HEK293T (cell line): ENCODE measurements around the gene PLPP7.

Experiments
- ARNT ChIP-seq: fragments of 450-650 bp; IDR thresholded peaks from 2 replicates; pipeline ENCODE4 v1.6.1; 2017; ENCODE audit warnings: mild to moderate bottlenecking
- BHLHE40 ChIP-seq: fragments of 450-650 bp; IDR thresholded peaks from 2 replicates; pipeline ENCODE4 v1.6.1; 2016; ENCODE audit warnings: mild to moderate bottlenecking, moderate library complexity, borderline replicate concordance
- CTBP1 ChIP-seq: fragments of 450-650 bp; IDR thresholded peaks from 2 replicates; pipeline ENCODE4 v1.6.1; 2016; ENCODE audit warnings: borderline replicate concordance
- ELF4 ChIP-seq: fragments of 450-650 bp; IDR thresholded peaks from 2 replicates; pipeline ENCODE4 v1.6.1; 2017; ENCODE audit warnings: antibody characterized with exemption
- FOXK2 ChIP-seq: fragments of 450-650 bp; IDR thresholded peaks from 2 replicates; pipeline ENCODE4 v1.6.1; 2016; ENCODE audit warnings: mild to moderate bottlenecking
- HDGF ChIP-seq: fragments of 450-650 bp; IDR thresholded peaks from 2 replicates; pipeline ENCODE4 v1.6.1; 2017; ENCODE audit warnings: antibody characterized with exemption, borderline replicate concordance
- NFRKB ChIP-seq: fragments of 450-650 bp; IDR thresholded peaks from 2 replicates; pipeline ENCODE4 v1.6.1; 2016; ENCODE audit warnings: mild to moderate bottlenecking, moderate library complexity
- PKNOX1 ChIP-seq: fragments of 450-650 bp; IDR thresholded peaks from 2 replicates; pipeline ENCODE4 v1.6.1; 2016
- SP1 ChIP-seq: fragments of 450-650 bp; IDR thresholded peaks from 2 replicates; pipeline ENCODE4 v1.6.1; 2017

DNA sequence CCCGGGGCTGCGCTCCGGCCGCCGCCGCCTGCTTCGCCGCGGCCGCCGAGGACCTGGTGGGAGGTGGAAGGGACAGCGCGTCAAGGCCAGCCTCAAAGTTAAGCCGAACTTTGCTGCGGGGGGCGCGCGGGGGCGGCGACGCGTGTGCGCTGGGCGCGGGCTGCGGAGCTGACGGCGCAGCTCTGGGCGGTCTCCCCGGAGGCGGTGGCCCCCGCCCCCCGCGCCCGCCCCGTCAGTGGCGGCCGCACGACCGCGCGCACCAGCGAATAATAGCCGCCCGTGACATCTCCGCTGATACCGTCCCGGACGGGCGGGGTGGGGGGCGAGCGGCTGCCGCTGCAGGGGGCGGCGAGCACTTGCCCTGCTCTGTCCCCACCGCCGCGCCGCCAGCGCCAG lies 12.6 kb upstream of the PLPP7 start:
- TF ChIP-seq ELF4 (no peak), HDGF (no peak), NFRKB (no peak), CTBP1 (no peak), FOXK2 (no peak), ARNT (no peak), BHLHE40 (no peak), SP1 (no peak), PKNOX1 (no peak)
